ENCODE measurements around the gene LGALS9.
"Not testable (repeated sequence)": the region's sequence is repeated elsewhere in the genome, so short reads cannot be mapped to it uniquely, and the experiment has no call there.

LGALS9 gene

GRCh38 chr17:27640790-27641189, 9.8 kb downstream of the LGALS9 start:
- Histone ChIP-seq H3K4me2 (ENCODE audit: low read length, poor library complexity, severe bottlenecking) (no peak overlapping the region), H4K91ac (ENCODE audit: low read length) (no peak overlapping the region), H3K14ac (ENCODE audit: low read length in 2 of 2) (no peak overlapping the region), H3K79me1 (replicated peaks; ENCODE audit: low read length, poor library complexity, severe bottlenecking) (no peaks in the 10 kb centered on the region), H3K4ac (ENCODE audit: low read depth in 1 of 2, low read length in 2 of 2) (no peak overlapping the region), H3K4me3 (ENCODE audit: insufficient read depth in 1 of 2, low read depth in 1 of 2, low read length in 2 of 2) (no peak overlapping the region), H2BK12ac (ENCODE audit: low read length in 2 of 2) (no peak overlapping the region), H3K9ac (ENCODE audit: low read length) (no peak overlapping the region), H2AFZ (ENCODE audit: low read depth, low read length) (no peak overlapping the region), H3K27me3 (ENCODE audit: control insufficient read depth in 1 of 2, insufficient read depth in 1 of 2, low read length in 2 of 2) (no peaks in the 10 kb centered on the region), H3K9me3 (ENCODE audit: control insufficient read depth, low read length) (no peaks in the 10 kb centered on the region), H2BK5ac (ENCODE audit: low read depth, low read length, poor library complexity, severe bottlenecking) (no peak overlapping the region), H4K8ac (ENCODE audit: low read length) (no peak overlapping the region), H3K27ac (ENCODE audit: low read length, poor library complexity, severe bottlenecking) (no peak overlapping the region), H3K18ac (ENCODE audit: low read depth in 1 of 2, low read length in 2 of 2) (no peak overlapping the region), H3K23ac (ENCODE audit: low read length in 2 of 2) (no peak overlapping the region), H2BK15ac (ENCODE audit: low read depth, poor library complexity, severe bottlenecking) (no peak overlapping the region), H3K36me3 (ENCODE audit: control insufficient read depth in 1 of 2, insufficient read depth in 2 of 2, low read depth in 1 of 2, low read length in 2 of 2) (peaks cover 0 to 4% of the 10 kb centered on the region in 2 experiments), H2AK5ac (ENCODE audit: low read length, severe bottlenecking) (no peak overlapping the region), H2BK120ac (ENCODE audit: low read depth, low read length) (no peak overlapping the region), H3K4me1 (ENCODE audit: control insufficient read depth, insufficient read depth, low read depth, low read length) (peaks cover 3% of the 10 kb centered on the region)
- no peak for DNase-seq
- 69% methylated on average over 3 of the region's 4 CpGs for WGBS

- no peak for DNase-seq
- Histone ChIP-seq H3K36me3 (ENCODE audit: control insufficient read depth in 1 of 2, insufficient read depth in 2 of 2, low read depth in 1 of 2, low read length in 2 of 2) (peaks cover 0 to 4% of the 10 kb centered on the region in 2 experiments), H4K91ac (ENCODE audit: low read length) (no peak overlapping the region), H3K23ac (ENCODE audit: low read length in 2 of 2) (no peak overlapping the region), H3K27ac (ENCODE audit: low read length, poor library complexity, severe bottlenecking) (no peak overlapping the region), H3K9ac (ENCODE audit: low read length) (no peak overlapping the region), H2BK15ac (ENCODE audit: low read depth, poor library complexity, severe bottlenecking) (no peak overlapping the region), H2BK12ac (ENCODE audit: low read length in 2 of 2) (no peak overlapping the region), H2BK120ac (ENCODE audit: low read depth, low read length) (no peak overlapping the region), H2AFZ (ENCODE audit: low read depth, low read length) (no peak overlapping the region), H3K9me3 (ENCODE audit: control insufficient read depth, low read length) (no peaks in the 10 kb centered on the region), H2BK5ac (ENCODE audit: low read depth, low read length, poor library complexity, severe bottlenecking) (no peak overlapping the region), H3K4me2 (ENCODE audit: low read length, poor library complexity, severe bottlenecking) (no peak overlapping the region), H2AK5ac (ENCODE audit: low read length, severe bottlenecking) (no peak overlapping the region), H3K18ac (ENCODE audit: low read depth in 1 of 2, low read length in 2 of 2) (no peak overlapping the region), H4K8ac (ENCODE audit: low read length) (no peak overlapping the region), H3K27me3 (ENCODE audit: control insufficient read depth in 1 of 2, insufficient read depth in 1 of 2, low read length in 2 of 2) (peaks cover 0 to 16% of the 10 kb centered on the region in 2 experiments), H3K4me1 (ENCODE audit: control insufficient read depth, insufficient read depth, low read depth, low read length) (peaks cover 5% of the 10 kb centered on the region), H3K4ac (ENCODE audit: low read depth in 1 of 2, low read length in 2 of 2) (no peak overlapping the region), H3K4me3 (ENCODE audit: insufficient read depth in 1 of 2, low read depth in 1 of 2, low read length in 2 of 2) (no peak overlapping the region), H3K14ac (ENCODE audit: low read length in 2 of 2) (no peak overlapping the region), H3K79me1 (replicated peaks; ENCODE audit: low read length, poor library complexity, severe bottlenecking) (no peaks in the 10 kb centered on the region)
- 96% methylated on average over 8 of the region's 9 CpGs for WGBS
Measured at GRCh38 chr17:27644586-27644985, 13.6 kb downstream of the LGALS9 start.

GRCh38 chr17:27645621-27646020, 14.6 kb downstream of the LGALS9 start:
- H3K4ac ChIP-seq (ENCODE audit: low read depth in 1 of 2, low read length in 2 of 2); H3K4me1 ChIP-seq (ENCODE audit: control insufficient read depth, insufficient read depth, low read depth, low read length); H3K9ac ChIP-seq (ENCODE audit: low read length); H3K9me3 ChIP-seq (ENCODE audit: control insufficient read depth, low read length); H2BK120ac ChIP-seq (ENCODE audit: low read depth, low read length); H3K27ac ChIP-seq (ENCODE audit: low read length, poor library complexity, severe bottlenecking); H2AFZ ChIP-seq (ENCODE audit: low read depth, low read length); DNase-seq; H3K79me1 ChIP-seq (replicated peaks; ENCODE audit: low read length, poor library complexity, severe bottlenecking); H2BK15ac ChIP-seq (ENCODE audit: low read depth, poor library complexity, severe bottlenecking); H2BK5ac ChIP-seq (ENCODE audit: low read depth, low read length, poor library complexity, severe bottlenecking); H4K91ac ChIP-seq (ENCODE audit: low read length); H2AK5ac ChIP-seq (ENCODE audit: low read length, severe bottlenecking); H3K18ac ChIP-seq (ENCODE audit: low read depth in 1 of 2, low read length in 2 of 2); H3K36me3 ChIP-seq (ENCODE audit: control insufficient read depth in 1 of 2, insufficient read depth in 2 of 2, low read depth in 1 of 2, low read length in 2 of 2); H3K4me2 ChIP-seq (ENCODE audit: low read length, poor library complexity, severe bottlenecking); H4K8ac ChIP-seq (ENCODE audit: low read length); H3K4me3 ChIP-seq (ENCODE audit: insufficient read depth in 1 of 2, low read depth in 1 of 2, low read length in 2 of 2); H3K23ac ChIP-seq (ENCODE audit: low read length in 2 of 2); H2BK12ac ChIP-seq (ENCODE audit: low read length in 2 of 2); H3K14ac ChIP-seq (ENCODE audit: low read length in 2 of 2): not testable (repeated sequence)
- H3K27me3 ChIP-seq (ENCODE audit: control insufficient read depth in 1 of 2, insufficient read depth in 1 of 2, low read length in 2 of 2) = peaks cover 0 to 16% of the 10 kb centered on the region in 2 experiments
- WGBS = 72% methylated on average over 2 of the region's 10 CpGs

- Histone ChIP-seq H3K79me1 (replicated peaks; ENCODE audit: low read length, poor library complexity, severe bottlenecking) (no peaks in the 10 kb centered on the region), H3K9ac (ENCODE audit: low read length) (no peak overlapping the region), H4K8ac (ENCODE audit: low read length) (no peak overlapping the region), H4K91ac (ENCODE audit: low read length) (no peak overlapping the region), H3K14ac (ENCODE audit: low read length in 2 of 2) (no peak overlapping the region), H3K9me3 (ENCODE audit: control insufficient read depth, low read length) (no peaks in the 10 kb centered on the region), H3K4me3 (ENCODE audit: insufficient read depth in 1 of 2, low read depth in 1 of 2, low read length in 2 of 2) (no peak overlapping the region), H3K4me1 (ENCODE audit: control insufficient read depth, insufficient read depth, low read depth, low read length) (peaks cover 2% of the 10 kb centered on the region), H3K27ac (ENCODE audit: low read length, poor library complexity, severe bottlenecking) (no peak overlapping the region), H2BK120ac (ENCODE audit: low read depth, low read length) (no peak overlapping the region), H2BK12ac (ENCODE audit: low read length in 2 of 2) (no peak overlapping the region), H2AK5ac (ENCODE audit: low read length, severe bottlenecking) (no peak overlapping the region), H3K23ac (ENCODE audit: low read length in 2 of 2) (no peak overlapping the region), H2AFZ (ENCODE audit: low read depth, low read length) (no peak overlapping the region), H3K4me2 (ENCODE audit: low read length, poor library complexity, severe bottlenecking) (no peak overlapping the region), H2BK5ac (ENCODE audit: low read depth, low read length, poor library complexity, severe bottlenecking) (no peak overlapping the region), H3K36me3 (ENCODE audit: control insufficient read depth in 1 of 2, insufficient read depth in 2 of 2, low read depth in 1 of 2, low read length in 2 of 2) (peaks cover 0 to 4% of the 10 kb centered on the region in 2 experiments), H3K27me3 (ENCODE audit: control insufficient read depth in 1 of 2, insufficient read depth in 1 of 2, low read length in 2 of 2) (peaks cover 0 to 16% of the 10 kb centered on the region in 2 experiments), H3K4ac (ENCODE audit: low read depth in 1 of 2, low read length in 2 of 2) (no peak overlapping the region), H2BK15ac (ENCODE audit: low read depth, poor library complexity, severe bottlenecking) (no peak overlapping the region), H3K18ac (ENCODE audit: low read depth in 1 of 2, low read length in 2 of 2) (no peak overlapping the region)
- WGBS = 92% methylated on average over 10 of the region's 13 CpGs
- no peak for DNase-seq
Measured at GRCh38 chr17:27646232-27646631, 15.2 kb downstream of the LGALS9 start.

Data from mesenchymal stem cell (in vitro differentiated cells and primary cell).